GM21619 (cell line): ENCODE data around the gene AIPL1.

Source experiments
- ATAC-seq: cut with Tn5 transposase; IDR thresholded peaks from one replicate; pipeline ENCODE4 v1.9.1; 2021; ENCODE audit not compliant: unreplicated experiment

Gene AIPL1

DNA sequence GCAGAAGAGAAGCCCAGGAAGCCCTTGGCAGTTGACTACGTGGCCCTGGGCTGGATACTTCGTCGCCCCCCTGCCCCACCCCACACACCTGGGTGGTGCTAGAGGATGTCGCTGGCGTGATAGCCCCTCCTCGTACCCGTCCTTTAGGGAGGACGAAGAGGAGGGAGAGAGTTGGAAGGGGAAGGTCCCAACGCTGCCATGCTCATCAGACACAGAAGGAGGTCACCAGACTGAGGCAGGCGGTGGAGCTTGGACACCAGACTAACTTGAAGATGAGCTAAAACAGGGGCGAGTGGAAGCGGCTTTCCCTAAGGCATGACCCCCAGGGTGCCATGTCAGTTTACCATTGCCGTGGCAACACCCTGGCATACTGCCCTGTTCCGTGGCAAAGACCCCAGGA, 11.0 kb downstream of the AIPL1 start:
- no peak for ATAC-seq

DNA sequence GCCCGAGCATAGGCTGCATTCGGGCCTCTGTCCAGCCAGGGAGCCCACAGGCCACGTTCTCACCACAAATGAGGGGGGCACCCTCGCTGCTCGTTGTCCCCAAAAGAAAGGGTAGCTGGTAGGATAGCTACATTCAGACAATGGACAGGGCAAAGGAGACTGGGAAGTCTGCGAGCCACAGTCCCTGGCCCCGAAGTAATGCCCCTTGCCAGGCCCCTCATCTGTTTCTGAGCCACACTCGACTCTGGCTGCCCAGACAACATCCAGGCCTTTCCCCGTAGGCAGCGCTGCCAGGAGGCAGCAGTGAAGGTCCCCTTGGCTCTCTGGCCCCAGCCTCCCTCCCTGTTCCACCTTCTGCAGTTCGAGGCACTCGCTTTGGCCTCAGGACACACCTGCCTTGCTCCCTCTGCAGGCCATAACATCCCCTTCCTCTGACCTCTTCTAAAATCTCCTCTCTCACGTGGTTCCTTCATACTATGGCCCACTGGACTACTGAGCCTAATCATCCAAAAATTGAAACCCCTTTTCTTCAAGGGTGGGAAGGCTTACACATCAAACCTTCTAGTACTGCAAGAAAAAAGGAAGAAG, 12.2 kb downstream of the AIPL1 start:
- no peak for ATAC-seq

DNA sequence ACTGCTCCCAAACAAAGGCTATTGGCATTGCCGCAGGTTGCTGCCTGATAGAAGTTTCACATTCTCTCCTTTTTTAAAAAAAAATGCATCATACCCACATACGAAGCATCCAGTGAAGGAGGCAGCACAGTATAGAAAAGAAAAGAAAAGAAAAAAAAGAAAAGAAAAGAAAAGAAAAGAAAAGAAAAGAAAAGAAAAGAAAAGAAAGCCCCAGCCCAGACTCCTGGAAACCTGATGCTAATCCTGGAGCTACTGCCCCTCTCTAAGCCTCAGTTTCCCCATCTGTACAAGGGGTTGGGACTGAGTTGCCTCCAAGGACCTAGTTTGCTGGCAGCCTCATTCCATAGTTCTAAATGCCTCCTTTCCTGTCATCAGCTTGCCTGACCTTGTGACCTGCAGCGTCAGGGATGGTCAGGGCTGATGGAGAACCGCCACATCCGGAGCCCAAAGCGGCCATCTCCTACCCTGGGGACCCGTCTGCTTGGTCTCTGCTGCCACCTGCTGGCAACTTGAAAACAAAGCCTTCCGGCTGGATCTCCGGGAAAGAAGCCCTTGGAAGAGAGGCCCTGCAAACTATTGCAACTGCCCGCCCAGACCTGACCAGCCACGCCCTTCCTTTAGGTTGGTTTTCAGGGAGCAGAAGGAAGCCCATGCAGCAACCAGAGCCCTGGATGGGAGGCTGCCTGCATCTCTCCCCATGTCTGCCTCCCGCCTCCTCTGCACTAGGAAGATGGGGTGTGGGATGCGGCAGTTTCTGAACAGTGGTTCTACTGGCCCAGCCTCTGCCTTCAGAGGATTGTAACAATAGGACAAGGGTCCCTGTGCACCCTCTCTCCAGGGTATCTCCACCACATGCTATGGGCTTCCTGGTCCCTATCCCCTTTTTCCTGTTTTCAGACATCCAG, 13.0 kb downstream of the AIPL1 start:
- ATAC-seq, result no peak

DNA sequence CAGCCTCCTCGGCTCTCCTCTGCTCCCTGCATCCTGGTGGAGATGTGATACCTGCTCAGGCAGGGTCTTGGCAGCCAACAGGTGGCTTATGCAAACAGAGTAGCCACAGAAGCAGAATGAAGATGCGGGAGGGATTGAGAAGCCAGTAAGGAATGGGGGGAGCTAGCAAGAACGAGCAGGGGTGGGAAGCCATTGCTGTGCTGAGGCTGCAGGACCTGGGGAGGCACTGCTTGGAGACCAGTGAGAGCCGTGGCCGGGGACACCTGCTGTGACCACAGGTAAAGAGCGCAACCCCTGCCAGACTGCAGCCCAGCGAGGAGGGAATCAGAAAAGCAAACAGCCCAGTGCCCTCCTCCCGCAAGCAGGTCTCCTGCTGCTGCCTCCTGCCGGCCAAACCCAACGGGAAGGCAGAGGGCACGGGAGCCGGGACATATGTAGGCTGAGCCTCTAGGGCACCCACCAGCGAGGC, 14.7 kb downstream of the AIPL1 start:
- ATAC-seq, result no peak

- ATAC-seq, result no peak
Measured at GRCh38 chr17:6415616-6416015, 19.3 kb downstream of the AIPL1 start.

GRCh38 chr17:6413065-6413464, 21.9 kb downstream of the AIPL1 start:
- ATAC-seq, result no peak

DNA sequence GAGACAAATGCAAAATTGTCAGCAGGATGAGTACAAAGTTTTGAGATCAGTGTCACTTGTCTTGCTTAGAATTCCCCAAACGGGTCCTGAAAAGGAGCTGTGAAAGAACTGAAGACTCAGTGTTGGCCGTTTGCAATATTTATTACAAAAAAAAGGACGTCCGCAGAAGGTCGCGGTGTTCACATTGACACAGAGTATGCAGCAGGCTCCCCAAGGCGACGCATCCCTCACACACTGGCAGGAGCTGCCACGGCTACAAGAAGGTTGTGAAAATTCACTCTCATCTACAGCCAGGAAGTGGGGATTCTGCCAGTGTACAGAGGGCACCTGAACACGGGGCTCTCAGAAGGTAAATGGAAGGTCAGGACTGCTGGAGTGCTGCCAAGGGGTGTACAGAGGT, 26.2 kb downstream of the AIPL1 start:
- ATAC-seq, result no peak

- no peak for ATAC-seq
Measured at GRCh38 chr17:6408276-6408675, 26.6 kb downstream of the AIPL1 start.

GRCh38 chr17:6402258-6402657, 32.7 kb downstream of the AIPL1 start:
- ATAC-seq, result no peak

DNA sequence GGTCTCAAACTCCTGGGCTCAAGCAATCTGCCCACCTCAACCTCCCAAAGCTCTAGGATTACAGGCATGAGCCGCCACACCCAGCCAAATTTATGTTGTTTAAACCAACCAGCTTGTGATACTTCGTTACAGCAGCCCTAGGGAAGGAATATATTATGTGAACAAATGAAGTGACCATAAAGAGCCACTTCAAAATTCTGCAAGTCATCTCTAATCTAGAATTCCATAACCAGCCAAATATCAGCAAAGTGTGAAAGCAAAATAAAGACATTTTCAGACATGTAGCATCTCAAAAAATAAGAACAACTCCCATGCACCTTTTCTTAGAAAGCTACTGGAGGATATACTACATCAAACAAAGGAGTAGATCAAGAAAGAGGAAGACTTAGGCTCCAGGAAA, 36.0 kb downstream of the AIPL1 start:
- ATAC-seq, result no peak

GRCh38 chr17:6394055-6394606, 40.8 kb downstream of the AIPL1 start:
- no peak for ATAC-seq

- ATAC-seq, result no peak
Measured at GRCh38 chr17:6393351-6393952, 41.5 kb downstream of the AIPL1 start.

DNA sequence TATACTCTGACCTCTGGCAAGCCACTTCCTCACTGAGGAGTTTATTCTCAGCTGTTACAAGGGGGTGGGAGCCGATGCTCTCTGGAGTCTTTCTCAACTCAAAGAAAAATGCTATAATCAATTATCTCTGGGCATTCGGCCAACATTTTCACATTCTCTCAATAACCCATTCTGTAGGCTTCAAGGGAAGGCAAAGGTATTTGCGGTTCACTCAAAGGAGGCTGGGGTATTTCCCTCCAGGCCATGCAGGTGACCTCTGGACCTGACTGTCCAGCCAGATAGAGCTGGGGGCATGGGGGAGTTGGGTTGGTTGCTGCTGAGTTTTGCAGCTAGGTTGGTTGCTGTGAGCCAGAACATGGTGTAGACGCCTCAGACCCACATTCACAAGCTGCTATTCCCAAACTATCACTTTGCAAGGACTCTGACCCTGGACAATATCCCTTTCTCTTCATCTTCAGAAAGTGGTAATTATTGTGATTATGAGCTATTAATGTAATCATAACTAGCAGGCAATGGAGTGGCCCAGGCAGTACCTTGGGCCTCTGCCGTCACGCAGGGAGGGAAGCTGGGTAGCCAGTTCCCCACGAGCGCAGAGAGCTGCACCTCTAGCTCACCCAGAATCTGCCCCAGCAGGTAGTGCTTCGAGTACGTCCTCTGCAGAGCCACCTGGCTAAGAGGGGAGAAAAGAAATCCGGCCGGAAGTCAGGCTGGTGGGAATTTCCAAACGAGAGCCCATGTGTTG, 42.1 kb downstream of the AIPL1 start:
- ATAC-seq, result no peak

DNA sequence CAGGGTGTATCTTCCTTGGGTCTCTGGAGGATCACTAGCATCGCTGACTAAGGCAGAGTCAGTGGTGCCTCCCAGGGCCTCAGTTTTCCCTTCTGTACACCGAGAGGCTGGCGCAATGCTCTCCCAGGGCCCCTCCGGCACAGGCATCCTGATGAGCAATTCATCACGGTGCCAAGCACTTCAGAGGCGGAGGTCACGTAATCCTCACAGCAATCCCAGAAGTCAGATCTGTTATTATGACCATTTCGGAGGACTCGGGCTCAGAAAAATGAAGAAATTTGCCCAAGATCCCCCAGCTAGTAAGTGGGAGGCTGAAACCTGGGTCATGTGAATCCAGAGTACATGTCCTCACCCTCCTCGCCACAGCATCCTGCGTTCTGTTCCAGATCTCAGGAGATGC, 46.5 kb downstream of the AIPL1 start:
- no peak for ATAC-seq

DNA sequence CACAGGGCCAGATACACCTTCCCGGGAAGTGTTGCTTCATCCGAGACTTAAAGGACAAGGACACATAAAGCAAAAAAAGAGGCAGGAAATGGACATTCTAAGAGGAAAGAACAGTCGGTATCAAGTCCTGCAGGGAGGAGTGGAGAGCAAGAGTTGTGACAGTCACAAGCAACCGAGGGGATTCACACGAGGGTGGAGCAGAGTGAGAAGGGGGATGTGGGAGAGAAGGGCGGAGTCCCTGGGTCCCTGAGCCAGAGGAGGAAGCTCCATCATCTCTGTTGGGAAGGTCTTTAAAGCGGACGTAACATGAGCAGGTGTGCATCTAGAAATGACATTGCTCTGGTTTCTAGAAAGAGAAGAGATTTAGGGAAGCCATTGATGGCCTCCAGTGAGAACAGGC, 47.1 kb downstream of the AIPL1 start:
- no peak for ATAC-seq

DNA sequence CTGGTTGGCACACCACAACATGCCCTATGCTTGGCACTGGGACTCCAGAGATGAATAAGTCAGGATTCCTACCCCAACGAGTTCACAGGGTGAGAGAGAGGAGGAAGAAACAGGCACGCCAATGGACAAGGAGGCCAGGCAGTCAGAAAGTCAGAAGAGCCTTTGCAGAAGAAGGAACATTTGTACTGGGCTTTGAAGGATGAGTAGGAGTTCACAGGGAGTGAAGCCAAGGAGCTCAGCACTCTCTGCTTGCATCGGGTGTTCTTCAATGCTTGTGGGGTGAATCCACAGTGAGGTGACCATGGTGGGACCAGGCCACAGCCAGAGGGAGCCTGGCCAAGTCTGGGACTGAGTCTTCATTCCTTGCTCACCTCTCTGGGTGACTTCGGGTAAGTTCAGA, 47.5 kb downstream of the AIPL1 start:
- ATAC-seq, result no peak

- no peak for ATAC-seq
Measured at GRCh38 chr17:6386041-6386630, 48.8 kb downstream of the AIPL1 start.

GRCh38 chr17:6384481-6384880, 50.4 kb downstream of the AIPL1 start:
- no peak for ATAC-seq

DNA sequence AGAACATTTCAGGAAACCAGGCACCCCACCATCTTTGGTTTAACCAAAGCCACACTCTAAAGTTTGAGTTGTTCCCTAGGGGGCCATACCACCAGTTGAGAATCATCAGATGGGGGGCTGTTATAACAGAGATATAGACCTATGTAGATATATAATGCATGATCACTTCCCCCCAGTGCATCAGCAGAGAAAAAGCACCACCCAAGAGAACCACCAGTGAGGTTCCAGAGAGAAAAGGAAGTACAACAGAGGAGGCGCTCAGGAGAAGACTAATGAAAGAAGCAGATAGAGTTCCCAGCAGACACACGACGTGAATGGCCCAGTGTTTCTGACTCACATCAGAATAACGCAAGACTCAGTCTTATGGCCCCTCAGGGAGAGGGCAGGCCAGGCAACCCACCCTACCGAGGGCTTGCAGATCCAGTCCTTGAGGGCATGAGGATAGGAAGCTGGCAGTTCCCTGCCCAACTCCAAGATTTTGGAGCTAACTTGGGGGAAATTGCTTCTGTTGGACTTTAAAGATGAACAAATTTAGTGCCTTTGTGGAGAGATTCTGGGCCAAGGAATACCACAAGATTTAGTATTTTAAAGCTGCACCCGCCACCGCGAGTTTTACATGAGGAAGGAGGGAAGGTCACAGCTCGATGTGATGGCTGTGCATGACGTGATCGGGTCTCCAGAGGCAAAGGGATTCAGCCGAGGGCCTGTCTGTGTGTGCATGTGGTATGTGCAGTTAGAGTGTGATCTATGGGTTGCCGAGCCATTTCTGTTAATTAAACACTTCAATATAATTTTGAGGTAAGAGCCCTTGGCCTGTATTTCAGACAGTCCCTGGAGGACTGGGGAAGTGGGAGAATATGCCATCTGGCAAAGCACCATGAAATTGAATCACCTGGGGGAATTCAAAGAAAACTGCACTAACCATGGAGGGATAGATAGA, 53.1 kb downstream of the AIPL1 start:
- ATAC-seq, result no peak
